HG03095 (cell line): ENCODE measurements around the gene AXIN2.
"Not testable (repeated sequence)": the region's sequence is repeated elsewhere in the genome, so short reads cannot be mapped to it uniquely, and the experiment has no call there.

Experiments used
- ATAC-seq: cut with Tn5 transposase; IDR thresholded peaks from one replicate; pipeline ENCODE4 v1.9.1; 2021; ENCODE audit warnings: moderate library complexity; ENCODE audit not compliant: unreplicated experiment

The AXIN2 gene

GRCh38 chr17:65523411-65523810 is 38.0 kb downstream of the AXIN2 start:
- ATAC-seq = no peak

DNA sequence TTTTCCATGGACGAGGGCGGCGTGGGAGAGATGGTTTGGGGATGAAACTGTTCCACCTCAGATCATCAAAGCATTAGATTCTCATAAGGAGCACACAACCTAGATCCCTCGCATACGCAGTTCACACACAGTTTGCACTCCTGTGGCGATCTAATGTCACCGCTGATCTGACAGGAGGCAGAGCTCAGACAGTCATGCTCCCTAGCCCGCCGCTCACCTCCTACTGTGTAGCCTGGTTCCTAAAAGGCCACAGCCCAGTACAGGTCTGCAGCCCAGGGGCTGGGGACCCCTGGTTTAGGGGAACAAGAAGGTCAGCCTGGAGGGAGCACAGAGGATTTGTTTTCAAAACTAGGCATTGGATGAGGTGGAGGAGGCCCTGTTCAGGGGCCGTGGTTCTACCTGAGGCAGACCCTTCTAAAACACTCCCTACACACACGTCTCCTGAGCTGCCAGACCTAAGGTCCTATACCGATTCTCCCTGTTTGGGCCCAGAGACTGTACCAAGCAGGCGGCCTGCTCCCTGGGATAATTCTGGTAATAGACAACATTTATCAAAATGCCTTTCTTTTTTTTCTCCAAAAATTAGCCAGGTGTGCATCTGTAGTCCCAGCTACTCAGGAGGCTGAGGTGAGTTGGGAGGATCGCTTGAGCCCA is 38.6 kb downstream of the AXIN2 start:
- ATAC-seq = no peak

- no peak for ATAC-seq
Observed at GRCh38 chr17:65519462-65519861, 42.0 kb downstream of the AXIN2 start.

DNA sequence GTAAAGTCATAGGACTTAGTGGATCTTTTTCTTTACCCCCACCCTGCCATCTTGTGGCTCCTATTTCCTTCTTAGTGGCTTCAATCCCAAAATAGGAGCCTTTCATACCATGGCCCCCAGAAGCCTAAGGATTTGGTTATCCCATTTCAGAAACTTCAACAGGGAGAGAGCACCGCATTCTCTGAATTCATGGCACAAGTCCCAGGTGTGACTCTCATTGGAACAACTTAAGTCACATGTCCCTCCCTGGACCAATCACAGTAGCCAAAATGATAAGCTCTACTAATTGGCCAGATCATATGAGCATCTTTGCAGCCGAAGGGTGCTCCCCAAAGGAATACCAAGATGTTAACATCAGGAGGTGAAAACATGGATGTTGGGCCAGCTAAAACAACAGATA is 43.2 kb downstream of the AXIN2 start:
- ATAC-seq = no peak

DNA sequence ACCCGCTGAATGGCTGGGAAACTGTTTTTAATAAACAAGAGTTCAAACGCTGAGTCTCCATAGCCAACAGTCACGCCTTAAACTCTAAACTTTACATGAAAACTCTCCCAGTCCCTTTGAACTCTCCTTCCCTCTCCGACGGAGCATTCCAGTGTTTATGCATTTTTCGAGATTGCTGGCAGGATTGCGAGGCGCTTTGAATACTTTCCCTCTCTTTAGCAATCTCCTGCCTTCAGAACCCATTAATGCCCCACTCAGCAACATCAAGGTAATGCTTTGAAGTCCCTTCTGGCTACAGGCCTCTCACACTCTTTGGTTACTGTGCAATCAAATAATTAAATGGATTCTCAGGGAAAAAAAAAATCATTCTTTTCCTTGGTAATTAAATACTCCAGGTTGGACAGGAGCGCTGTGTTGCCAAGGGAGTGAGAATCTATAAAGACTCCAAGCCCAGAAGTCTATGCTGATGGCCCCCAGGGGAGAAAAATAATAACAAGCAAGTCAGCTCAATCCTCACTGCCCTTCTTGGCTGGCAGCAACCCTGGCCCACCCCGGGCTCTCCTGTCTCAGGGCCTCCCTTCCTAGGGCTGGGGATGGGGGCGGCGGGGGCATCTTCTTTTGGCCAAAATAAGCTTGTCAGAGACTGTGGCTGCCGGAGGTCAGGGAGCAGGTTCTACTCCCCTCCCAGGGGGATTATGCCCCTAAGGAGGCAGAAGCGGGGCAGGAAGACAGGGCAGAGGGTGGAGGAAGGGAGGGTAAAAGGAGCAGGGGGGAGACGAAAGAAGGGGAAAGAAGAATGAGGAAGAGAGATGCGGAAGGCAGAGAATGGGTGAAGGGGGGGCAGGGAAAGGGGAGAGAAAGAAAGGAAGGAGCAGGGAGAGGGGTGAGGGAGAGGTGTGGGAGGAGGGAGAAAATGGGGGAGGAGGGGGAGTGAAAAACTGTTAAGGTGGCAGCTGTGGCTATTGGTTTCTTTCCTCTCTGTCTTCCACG is 45.2 kb downstream of the AXIN2 start:
- no peak for ATAC-seq

DNA sequence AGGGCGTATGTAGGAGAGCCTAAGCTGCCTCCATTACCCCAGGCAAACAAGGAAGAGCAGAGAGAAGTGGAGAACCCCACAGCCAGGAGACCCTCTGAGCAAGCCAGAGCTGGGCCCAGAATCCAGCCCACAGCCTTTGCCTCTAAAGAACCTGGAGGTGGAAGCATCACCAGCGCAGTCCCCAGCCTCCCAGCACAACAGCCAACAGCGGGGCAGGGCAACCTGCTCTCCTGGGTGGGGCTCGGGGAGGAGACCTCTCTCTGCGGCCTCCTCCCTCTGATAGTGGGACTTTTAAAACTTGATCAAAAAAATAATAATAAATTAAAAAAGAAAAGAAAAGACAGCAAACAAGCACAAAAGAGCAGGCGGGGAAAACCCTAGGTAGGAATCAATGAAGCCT is 45.9 kb downstream of the AXIN2 start:
- no peak for ATAC-seq

- ATAC-seq = no peak
Observed at GRCh38 chr17:65514541-65514940, 46.9 kb downstream of the AXIN2 start.

- ATAC-seq = no peak
Observed at GRCh38 chr17:65514082-65514481, 47.4 kb downstream of the AXIN2 start.

DNA sequence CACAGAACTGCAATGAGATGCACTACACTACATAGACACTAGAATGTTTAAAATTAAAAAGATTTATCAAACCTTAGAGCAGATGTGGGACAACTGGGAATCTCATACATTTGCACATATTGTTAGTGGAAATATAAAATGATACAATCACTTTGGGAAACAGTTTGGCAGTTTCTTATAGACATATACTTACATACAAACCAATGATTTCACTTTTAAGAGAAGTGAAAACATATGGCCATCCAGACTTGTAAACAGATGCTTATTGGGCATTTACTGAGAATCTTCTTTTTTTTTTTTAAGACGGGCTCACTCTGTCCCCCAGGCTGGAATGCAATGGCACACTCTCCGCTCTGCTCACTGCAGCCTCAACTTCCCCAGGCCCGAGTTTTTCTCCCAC is 50.1 kb downstream of the AXIN2 start:
- ATAC-seq = no peak

DNA sequence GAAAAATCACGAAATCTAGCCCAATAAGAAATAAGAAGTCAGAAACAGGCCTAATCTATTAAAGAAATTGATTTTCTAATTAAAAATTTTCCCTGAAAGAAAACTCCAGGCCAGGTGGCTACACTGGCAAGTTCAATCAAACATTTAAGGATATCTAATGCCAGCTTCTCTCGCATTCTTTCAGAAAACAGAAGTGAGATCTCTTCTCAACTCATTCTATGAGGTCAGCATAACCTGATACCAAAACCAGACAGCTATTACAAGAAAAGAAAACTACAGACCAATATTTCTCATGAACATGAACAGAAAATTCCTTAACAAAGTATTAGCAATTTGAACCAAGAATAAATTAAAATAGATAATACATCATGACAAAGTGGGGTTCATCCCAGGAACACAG is 52.4 kb downstream of the AXIN2 start:
- no peak for ATAC-seq

DNA sequence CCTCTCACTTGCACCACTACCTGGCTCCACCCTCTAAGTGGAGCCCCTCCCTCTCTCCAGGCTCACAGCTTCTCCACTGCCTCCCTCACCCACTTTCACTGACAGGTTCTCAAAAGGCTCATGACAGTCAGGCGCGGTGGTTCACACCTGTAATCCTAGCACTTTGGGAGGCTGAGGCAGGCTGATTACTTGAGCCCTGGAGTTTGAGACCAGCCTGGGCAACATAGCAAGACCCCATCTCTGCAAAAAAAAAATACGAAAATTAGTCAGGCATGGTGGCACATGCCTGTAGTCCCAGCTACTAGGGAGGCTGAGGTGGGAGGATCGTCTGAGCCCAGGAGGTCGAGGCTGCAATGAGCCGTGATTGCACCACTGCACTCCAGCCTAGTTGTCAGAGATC is 56.8 kb downstream of the AXIN2 start:
- not testable (repeated sequence) for ATAC-seq

DNA sequence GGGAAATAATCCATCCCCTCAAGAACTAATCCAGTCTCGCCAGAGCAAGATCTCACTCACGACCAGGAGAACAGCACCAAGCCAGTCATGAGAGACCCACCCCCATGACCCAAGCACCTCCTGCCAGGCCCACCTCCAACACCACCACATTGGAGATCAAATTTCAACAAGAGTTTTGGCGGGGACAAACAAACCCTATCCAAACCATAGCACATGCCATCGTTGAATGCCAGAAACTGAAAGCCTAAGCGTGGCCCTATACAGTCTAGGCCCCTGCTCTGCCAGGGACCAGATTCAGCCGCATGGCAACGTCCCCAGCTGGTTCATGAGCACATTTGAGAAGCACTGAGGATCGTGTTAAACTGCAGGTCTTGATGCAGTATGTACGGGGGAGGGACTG is 57.3 kb downstream of the AXIN2 start:
- ATAC-seq = no peak

- ATAC-seq = no peak
Observed at GRCh38 chr17:65503557-65503956, 57.9 kb downstream of the AXIN2 start.

DNA sequence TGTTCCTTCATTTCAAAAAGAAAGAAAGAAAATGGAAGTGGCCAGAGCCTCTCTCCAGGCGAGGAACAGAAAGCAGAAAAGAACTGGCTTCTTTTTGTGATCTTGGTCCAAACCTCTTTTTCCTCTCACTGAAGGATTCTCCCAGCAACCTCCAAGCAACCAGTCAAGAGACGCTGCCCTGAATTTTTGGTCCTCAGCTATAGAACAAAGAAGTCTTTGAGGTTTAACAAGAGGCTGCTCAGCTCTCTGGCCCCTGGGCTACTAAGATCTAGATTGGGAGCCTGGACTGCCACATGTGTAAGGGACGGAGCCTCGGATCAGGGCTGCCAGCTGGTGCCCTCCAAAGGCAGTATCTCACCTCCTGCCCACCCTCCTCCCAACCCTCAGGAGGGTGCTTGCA is 62.6 kb downstream of the AXIN2 start:
- ATAC-seq = no peak

GRCh38 chr17:65496801-65497200 is 64.6 kb downstream of the AXIN2 start:
- ATAC-seq = no peak

- ATAC-seq = no peak
Observed at GRCh38 chr17:65495122-65496055, 66.1 kb downstream of the AXIN2 start.

GRCh38 chr17:65489413-65490155 is 71.9 kb downstream of the AXIN2 start:
- ATAC-seq = no peak

DNA sequence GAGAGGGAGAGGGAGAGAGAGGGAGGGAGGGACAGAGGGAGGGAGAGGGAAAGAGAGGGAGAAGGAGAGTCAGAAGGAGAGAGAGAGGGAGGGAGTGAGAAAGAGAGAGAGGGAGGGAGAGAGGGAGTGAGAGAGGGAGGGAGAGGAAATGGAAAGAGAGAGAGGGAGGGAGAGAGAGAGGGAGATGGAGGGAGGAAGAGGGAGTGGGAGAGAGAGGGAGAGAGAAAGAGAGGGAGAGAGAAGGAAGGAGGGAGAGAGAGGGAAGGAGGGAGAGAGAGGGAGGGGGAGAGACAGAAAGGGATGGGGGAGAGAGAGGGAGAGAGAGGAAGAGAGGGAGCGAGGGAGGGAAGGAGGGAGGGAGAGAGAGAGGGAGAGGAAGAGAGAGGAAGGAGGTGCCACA is 72.8 kb downstream of the AXIN2 start:
- ATAC-seq = no peak

DNA sequence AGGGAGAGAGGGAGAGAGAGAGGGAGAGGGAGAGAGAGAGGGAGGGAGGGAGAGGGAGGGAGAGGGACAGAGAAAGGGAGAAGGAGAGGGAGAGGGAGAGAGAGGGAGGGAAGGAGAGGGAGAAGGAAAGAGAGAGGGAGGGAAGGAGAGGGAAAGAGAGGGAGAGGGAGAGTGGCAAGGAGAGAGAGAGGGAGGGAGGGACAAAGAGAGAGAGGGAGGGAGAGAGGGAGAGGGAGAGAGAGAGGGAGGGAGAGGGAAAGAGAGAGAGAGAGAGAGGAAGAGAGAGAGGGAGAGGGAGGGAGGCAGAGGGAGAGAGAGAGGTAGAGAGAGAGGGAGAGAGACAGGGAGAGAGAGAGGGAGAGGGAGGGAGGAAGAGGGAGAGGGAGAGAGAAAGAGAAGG is 73.5 kb downstream of the AXIN2 start:
- ATAC-seq = no peak

DNA sequence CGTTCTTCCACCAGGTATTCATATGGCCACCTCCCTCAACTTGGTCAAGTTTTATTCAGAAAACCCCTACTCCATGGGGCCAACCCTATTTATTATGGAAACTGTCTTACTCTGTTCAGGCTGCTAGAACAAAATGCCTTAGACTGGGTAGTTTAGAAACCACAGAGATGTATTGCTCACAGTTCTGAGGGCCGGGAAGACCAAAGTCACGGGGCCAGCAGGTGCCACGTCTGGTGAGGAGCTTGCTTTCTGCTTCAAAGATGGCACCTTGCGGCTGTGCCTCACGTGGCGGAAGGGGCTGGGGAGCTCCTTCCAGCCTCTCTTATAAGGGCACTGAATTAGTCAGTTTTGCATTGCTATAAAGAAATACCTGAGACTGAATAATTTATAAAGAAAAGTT is 74.3 kb downstream of the AXIN2 start:
- no peak for ATAC-seq
